Measurements from ENCODE around the gene TEX51.

TEX51 gene

DNA sequence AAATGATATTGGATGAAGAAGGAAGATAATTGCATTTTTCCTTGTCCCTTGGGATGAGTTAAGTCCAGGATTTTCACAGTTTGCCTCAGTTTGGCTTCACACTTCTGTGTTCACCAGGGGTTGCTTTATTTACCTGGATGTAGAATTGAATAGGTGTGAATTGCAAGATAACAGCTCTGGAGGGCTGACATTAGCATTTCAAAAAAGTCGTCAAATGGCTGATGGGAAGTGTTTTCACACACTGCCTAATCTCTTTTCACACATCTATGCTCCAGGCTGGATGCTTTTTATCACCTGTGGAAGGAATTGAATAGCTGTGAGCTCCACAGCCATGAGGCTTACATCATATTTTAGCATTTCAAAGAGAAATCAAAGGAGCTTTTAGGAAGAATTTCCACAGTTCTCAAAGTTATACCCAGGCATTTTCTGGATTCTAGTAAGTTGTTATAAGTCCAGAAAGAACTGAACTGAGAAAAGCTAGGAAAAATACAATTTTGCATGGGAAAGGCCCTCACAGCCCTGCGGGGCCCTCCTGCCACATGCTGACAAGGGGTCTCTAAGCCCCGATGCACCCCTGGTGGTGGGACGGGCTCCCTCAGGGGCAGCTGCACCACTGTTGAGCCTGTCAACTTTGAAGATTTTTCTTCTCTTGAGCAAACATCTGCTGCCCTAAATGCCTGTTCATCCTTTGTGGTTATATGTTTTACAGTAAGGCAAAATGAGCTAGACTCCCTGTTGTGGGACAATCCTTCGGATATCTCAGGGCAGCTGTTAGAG lies 43.9 kb downstream of the TEX51 start:
- peaks cover 7% of the 10 kb centered on the region for H3K27me3 ChIP-seq (ENCODE audit: insufficient read depth, insufficient read length)
- TF ChIP-seq YY1 (IDR thresholded peaks at IDR 0.05; ENCODE audit: insufficient read depth, insufficient read length), result no peak
- TF ChIP-seq SUZ12 (IDR thresholded peaks at IDR 0.05; ENCODE audit: extremely low read depth, insufficient read depth, insufficient read length), result no peak
- no peak for TF ChIP-seq ZNF274 (IDR thresholded peaks at IDR 0.05; ENCODE audit: low read depth, low read length)
- H3K36me3 ChIP-seq (ENCODE audit: insufficient read depth, insufficient read length, low read length), result no peaks in the 10 kb centered on the region
- no peaks in the 10 kb centered on the region for H3K4me1 ChIP-seq (ENCODE audit: insufficient read depth, insufficient read length)
- DNase-seq (ENCODE audit: low read depth, low spot score), result peak; percentile 71
- peaks cover 66% of the 10 kb centered on the region for H3K9me3 ChIP-seq (ENCODE audit: insufficient read depth, low read length)
- H3K9ac ChIP-seq (ENCODE audit: insufficient read length, low read depth), result no peak overlapping the region
- H3K4me3 ChIP-seq (ENCODE audit: insufficient read length, low read depth), result no peak overlapping the region

DNA sequence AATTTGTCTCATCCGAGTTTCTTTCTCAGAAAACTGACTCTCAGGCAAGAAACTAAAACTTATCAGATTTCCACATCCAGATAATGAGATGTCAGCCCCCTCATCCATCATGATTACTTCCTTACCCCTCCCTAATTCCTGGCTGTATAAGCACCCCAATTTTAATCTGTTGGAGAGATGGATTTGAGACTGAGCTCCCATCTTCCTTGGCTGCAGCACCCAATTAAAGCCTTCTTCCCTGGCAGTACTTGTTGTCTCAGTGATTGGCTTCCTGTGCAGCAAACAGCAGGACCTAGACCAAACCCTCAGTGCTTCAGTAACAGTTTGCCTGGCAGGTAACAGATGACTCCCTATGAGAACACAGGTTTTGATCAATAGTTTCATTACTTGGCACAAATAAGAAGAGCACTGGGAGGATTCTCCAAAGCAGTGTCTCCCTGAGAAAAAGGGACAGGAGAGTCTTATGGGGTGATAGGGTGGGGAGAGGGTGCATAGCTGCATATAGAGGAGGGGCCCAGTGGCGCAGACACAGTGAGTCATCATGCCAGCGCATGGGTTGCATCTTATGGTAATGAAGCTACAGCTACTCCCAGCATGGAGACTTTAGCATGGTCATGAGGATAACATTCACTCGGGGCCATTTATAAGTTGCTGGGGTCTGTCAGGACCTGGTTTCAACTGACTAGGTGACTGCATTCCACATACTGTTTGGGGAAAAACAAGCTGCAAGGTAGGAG lies 45.1 kb downstream of the TEX51 start:
- no peak for DNase-seq (ENCODE audit: low read depth, low spot score)
- H3K36me3 ChIP-seq (ENCODE audit: insufficient read depth, insufficient read length, low read length), result no peaks in the 10 kb centered on the region
- H3K4me1 ChIP-seq (ENCODE audit: insufficient read depth, insufficient read length), result no peaks in the 10 kb centered on the region
- H3K4me3 ChIP-seq (ENCODE audit: insufficient read length, low read depth), result no peak overlapping the region
- no peak for TF ChIP-seq SUZ12 (IDR thresholded peaks at IDR 0.05; ENCODE audit: extremely low read depth, insufficient read depth, insufficient read length)
- no peak for TF ChIP-seq YY1 (IDR thresholded peaks at IDR 0.05; ENCODE audit: insufficient read depth, insufficient read length)
- TF ChIP-seq ZNF274 (IDR thresholded peaks at IDR 0.05; ENCODE audit: low read depth, low read length), result no peak
- H3K27me3 ChIP-seq (ENCODE audit: insufficient read depth, insufficient read length), result peaks cover 3% of the 10 kb centered on the region
- H3K9me3 ChIP-seq (ENCODE audit: insufficient read depth, low read length), result peaks cover 66% of the 10 kb centered on the region
- no peak overlapping the region for H3K9ac ChIP-seq (ENCODE audit: insufficient read length, low read depth)

DNA sequence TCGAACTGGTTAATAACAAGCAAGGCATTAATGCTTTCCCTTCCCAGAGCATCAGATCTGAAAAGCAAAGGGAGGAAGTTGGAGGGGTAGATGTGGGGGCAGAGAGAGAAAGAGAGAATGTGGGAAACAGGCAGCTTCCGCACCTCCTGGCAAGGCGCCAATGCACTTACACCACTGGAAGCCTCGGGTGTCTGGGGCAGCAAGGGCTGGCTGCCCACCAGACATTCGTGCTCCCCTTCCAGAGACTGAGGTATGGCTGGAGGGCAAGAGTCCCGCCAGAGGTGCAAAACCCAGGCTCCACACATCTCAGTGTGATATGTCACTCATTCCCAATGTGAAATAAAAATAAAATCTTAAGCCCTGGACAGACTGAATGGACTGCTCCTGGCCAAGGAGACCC lies 46.4 kb downstream of the TEX51 start:
- H3K36me3 ChIP-seq (ENCODE audit: insufficient read depth, insufficient read length, low read length), result no peaks in the 10 kb centered on the region
- TF ChIP-seq YY1 (IDR thresholded peaks at IDR 0.05; ENCODE audit: insufficient read depth, insufficient read length), result no peak
- no peak for TF ChIP-seq SUZ12 (IDR thresholded peaks at IDR 0.05; ENCODE audit: extremely low read depth, insufficient read depth, insufficient read length)
- TF ChIP-seq ZNF274 (IDR thresholded peaks at IDR 0.05; ENCODE audit: low read depth, low read length), result no peak
- no peaks in the 10 kb centered on the region for H3K4me1 ChIP-seq (ENCODE audit: insufficient read depth, insufficient read length)
- H3K27me3 ChIP-seq (ENCODE audit: insufficient read depth, insufficient read length), result peaks cover 3% of the 10 kb centered on the region
- no peak for DNase-seq (ENCODE audit: low read depth, low spot score)
- H3K4me3 ChIP-seq (ENCODE audit: insufficient read length, low read depth), result no peak overlapping the region
- no peak overlapping the region for H3K9ac ChIP-seq (ENCODE audit: insufficient read length, low read depth)
- H3K9me3 ChIP-seq (ENCODE audit: insufficient read depth, low read length), result peaks cover 57% of the 10 kb centered on the region

DNA sequence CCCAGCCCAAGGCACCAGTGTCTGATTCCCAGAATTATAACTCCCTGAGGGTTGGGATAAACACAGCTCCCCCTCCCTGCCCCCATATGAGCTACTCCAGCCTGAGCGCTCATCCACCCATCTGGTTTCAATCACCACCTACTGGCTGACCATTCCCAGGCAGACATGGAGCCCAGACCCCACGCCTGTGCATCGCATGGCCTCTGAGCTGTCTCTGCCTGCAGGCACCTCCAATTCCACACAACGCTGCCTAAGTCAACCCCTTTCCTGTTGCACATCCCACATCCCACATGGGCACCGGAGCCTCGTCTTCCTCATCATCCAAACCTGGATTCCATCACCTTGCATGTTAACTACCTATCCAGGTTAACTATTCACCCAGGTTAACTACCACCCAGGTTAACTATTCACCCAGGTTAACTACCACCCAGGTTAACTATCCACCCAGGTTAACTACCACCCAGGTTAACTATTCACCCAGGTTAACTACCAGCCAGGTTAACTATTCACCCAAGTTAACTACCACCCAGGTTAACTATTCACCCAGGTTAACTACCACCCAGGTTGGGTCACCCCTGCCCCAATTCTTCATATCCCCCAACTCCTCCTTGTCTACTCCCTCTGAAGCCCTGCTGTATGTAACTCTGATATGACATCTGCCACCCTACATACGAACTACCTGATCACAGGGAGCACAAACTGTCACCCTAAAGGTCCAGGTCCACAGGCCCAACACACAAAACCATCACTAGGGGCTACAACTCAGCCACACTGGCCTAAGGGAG lies 47.8 kb downstream of the TEX51 start:
- H3K9me3 ChIP-seq (ENCODE audit: insufficient read depth, low read length), result peaks cover 44% of the 10 kb centered on the region
- TF ChIP-seq ZNF274 (IDR thresholded peaks at IDR 0.05; ENCODE audit: low read depth, low read length), result no peak
- TF ChIP-seq YY1 (IDR thresholded peaks at IDR 0.05; ENCODE audit: insufficient read depth, insufficient read length), result no peak
- no peak for TF ChIP-seq SUZ12 (IDR thresholded peaks at IDR 0.05; ENCODE audit: extremely low read depth, insufficient read depth, insufficient read length)
- H3K4me1 ChIP-seq (ENCODE audit: insufficient read depth, insufficient read length), result no peaks in the 10 kb centered on the region
- H3K36me3 ChIP-seq (ENCODE audit: insufficient read depth, insufficient read length, low read length), result no peaks in the 10 kb centered on the region
- DNase-seq (ENCODE audit: low read depth, low spot score), result no peak
- H3K27me3 ChIP-seq (ENCODE audit: insufficient read depth, insufficient read length), result peaks cover 3% of the 10 kb centered on the region
- no peak overlapping the region for H3K4me3 ChIP-seq (ENCODE audit: insufficient read length, low read depth)
- H3K9ac ChIP-seq (ENCODE audit: insufficient read length, low read depth), result no peak overlapping the region

DNA sequence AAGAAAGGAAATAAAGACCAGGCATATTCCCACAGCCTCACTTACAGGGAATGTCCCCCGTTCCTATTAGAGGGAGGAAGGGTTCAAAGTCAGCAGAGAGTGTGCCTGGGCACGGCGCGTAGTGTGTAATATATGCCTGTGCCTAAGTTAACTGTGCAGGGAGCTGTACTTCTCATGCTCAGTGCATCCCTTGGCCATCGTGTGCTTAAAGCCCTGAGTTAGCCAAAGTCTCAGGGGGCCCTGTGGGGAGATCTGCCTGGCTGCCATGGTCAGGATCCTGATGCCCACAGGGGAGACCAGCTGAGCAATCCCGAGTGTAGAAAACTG lies 48.4 kb downstream of the TEX51 start:
- H3K9me3 ChIP-seq (ENCODE audit: insufficient read depth, low read length), result peaks cover 39% of the 10 kb centered on the region
- no peaks in the 10 kb centered on the region for H3K4me1 ChIP-seq (ENCODE audit: insufficient read depth, insufficient read length)
- peaks cover 3% of the 10 kb centered on the region for H3K27me3 ChIP-seq (ENCODE audit: insufficient read depth, insufficient read length)
- no peaks in the 10 kb centered on the region for H3K36me3 ChIP-seq (ENCODE audit: insufficient read depth, insufficient read length, low read length)
- TF ChIP-seq YY1 (IDR thresholded peaks at IDR 0.05; ENCODE audit: insufficient read depth, insufficient read length), result no peak
- no peak for TF ChIP-seq ZNF274 (IDR thresholded peaks at IDR 0.05; ENCODE audit: low read depth, low read length)
- TF ChIP-seq SUZ12 (IDR thresholded peaks at IDR 0.05; ENCODE audit: extremely low read depth, insufficient read depth, insufficient read length), result no peak
- no peak for DNase-seq (ENCODE audit: low read depth, low spot score)
- no peak overlapping the region for H3K4me3 ChIP-seq (ENCODE audit: insufficient read length, low read depth)
- H3K9ac ChIP-seq (ENCODE audit: insufficient read length, low read depth), result no peak overlapping the region

DNA sequence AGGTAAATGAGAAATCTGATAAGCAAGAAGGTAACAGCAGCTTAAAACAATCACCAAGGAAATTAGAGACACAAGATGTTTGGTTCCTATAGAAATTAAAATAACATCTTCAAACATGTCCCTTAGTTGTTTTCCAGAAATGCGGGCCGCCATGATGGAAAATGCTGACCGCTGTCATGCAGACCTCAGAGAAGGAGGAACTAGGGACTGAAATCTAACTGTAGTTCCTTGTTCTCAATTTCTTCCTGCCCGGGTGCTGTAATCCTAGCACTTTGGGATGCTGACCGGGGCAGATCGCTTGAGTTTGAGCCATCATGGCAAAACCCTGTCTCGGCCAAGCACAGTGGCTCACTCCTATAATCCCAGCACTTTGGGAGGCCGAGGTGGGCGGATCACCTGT lies 51.1 kb downstream of the TEX51 start:
- peaks cover 3% of the 10 kb centered on the region for H3K27me3 ChIP-seq (ENCODE audit: insufficient read depth, insufficient read length)
- no peak for DNase-seq (ENCODE audit: low read depth, low spot score)
- no peaks in the 10 kb centered on the region for H3K4me1 ChIP-seq (ENCODE audit: insufficient read depth, insufficient read length)
- H3K9me3 ChIP-seq (ENCODE audit: insufficient read depth, low read length), result peaks cover 12% of the 10 kb centered on the region; the same call in 1 of the 2 replicates
- TF ChIP-seq ZNF274 (IDR thresholded peaks at IDR 0.05; ENCODE audit: low read depth, low read length), result no peak
- no peak for TF ChIP-seq YY1 (IDR thresholded peaks at IDR 0.05; ENCODE audit: insufficient read depth, insufficient read length)
- TF ChIP-seq SUZ12 (IDR thresholded peaks at IDR 0.05; ENCODE audit: extremely low read depth, insufficient read depth, insufficient read length), result no peak
- H3K36me3 ChIP-seq (ENCODE audit: insufficient read depth, insufficient read length, low read length), result no peaks in the 10 kb centered on the region
- H3K9ac ChIP-seq (ENCODE audit: insufficient read length, low read depth), result no peak overlapping the region
- H3K4me3 ChIP-seq (ENCODE audit: insufficient read length, low read depth), result no peak overlapping the region

DNA sequence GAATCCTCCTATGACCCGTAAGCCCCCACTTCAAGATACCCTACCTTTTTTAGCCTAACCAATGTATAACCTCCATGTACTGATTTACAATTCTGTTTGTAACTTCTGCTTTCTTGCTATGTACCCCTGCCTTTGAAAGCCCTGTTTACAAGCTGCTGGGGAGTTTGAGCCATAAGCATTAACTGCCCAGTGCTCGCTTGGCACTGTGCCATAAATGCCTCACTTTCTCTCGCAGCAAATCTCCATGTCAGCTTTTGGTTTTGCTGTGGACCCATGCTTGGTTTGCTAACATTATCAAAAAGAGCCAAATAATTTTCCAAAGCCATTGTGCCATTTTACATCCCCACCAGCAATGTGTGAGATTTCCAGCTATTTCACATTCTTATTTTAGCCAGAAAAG lies 51.8 kb downstream of the TEX51 start:
- Histone ChIP-seq H3K36me3 (ENCODE audit: insufficient read depth, insufficient read length, low read length) (no peaks in the 10 kb centered on the region), H3K27me3 (ENCODE audit: insufficient read depth, insufficient read length) (peaks cover 3% of the 10 kb centered on the region), H3K9me3 (ENCODE audit: insufficient read depth, low read length) (0 out of 2 replicates have a peak, but pooled peaks cover 4% of the 10 kb centered on the region), H3K4me3 (ENCODE audit: insufficient read length, low read depth) (no peak overlapping the region), H3K9ac (ENCODE audit: insufficient read length, low read depth) (no peak overlapping the region), H3K4me1 (ENCODE audit: insufficient read depth, insufficient read length) (no peaks in the 10 kb centered on the region)
- no peak for DNase-seq (ENCODE audit: low read depth, low spot score)
- TF ChIP-seq YY1 (IDR thresholded peaks at IDR 0.05; ENCODE audit: insufficient read depth, insufficient read length), result no peak
- TF ChIP-seq ZNF274 (IDR thresholded peaks at IDR 0.05; ENCODE audit: low read depth, low read length), result no peak
- no peak for TF ChIP-seq SUZ12 (IDR thresholded peaks at IDR 0.05; ENCODE audit: extremely low read depth, insufficient read depth, insufficient read length)

Measured in NT2/D1 (cell line).